GM21515 (cell line): ENCODE results near the gene PRTN3.

Experiments used
- ATAC-seq: cut with Tn5 transposase; IDR thresholded peaks from one replicate; pipeline ENCODE4 v1.9.1; 2021; ENCODE audit not compliant: unreplicated experiment

PRTN3 gene, protein sequence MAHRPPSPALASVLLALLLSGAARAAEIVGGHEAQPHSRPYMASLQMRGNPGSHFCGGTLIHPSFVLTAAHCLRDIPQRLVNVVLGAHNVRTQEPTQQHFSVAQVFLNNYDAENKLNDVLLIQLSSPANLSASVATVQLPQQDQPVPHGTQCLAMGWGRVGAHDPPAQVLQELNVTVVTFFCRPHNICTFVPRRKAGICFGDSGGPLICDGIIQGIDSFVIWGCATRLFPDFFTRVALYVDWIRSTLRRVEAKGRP

DNA sequence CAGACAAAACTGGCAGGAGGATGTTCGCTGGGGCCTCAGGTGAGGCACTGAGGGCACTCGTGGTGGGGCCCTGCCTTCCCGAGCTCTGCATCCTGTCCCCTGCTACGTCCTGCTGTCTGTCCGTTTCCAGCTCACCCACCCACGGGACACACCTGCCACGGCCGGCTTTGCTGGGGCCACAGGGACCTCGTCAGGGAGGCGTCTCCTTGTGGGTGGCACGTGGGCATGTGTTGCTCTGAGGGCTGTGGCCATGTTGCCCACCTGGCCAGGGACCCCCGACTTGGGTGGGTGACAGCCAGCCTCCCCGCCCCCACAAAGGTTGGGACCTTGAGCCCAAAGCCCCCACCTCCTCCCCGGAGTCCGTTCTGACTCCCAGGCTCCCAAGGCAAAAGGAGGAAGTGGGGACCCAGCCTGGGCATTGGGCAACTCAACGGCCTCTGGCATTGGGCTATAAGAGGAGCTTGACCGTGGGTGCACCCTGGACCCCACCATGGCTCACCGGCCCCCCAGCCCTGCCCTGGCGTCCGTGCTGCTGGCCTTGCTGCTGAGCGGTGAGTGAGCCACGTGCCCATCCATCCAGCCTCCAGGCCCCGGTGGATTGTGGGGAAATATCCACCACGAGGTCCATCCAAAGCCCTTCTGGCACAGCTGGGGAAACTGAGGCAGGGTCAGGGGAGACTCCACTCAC is at the start of gene PRTN3:
Gene PRTN3 (plus strand): TSS at position 481 of the 688 bp plus-strand sequence. CDS start 10 bp downstream, at position 491.
- no peak for ATAC-seq

DNA sequence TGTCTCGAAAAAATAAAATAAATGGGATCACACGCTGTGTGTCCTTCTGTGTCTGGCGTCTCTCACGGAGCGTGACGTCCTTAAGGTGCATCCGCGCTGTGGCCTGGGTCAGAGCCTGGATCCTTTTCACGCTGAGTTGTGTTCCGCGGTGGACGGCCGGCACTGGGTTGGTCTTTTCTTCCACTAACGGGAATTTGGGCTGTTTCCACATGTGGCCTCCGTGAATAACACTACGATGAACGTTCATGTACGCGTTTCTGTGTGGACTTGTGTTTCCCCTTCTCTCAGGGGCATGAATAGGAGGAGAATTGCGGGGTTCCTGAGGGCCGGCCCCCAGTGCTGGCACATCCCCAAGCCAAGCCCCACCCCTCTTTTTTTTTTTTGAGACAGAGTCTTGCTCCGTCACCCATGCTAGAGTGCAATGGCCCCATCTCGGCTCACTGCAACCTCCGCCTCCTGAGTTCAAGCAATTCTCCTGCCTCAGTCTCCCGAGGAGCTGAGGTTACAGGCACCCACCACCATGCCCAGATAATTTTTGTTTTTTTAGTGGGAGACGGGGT is 49.7 kb upstream of the PRTN3 start:
- ATAC-seq = no peak

DNA sequence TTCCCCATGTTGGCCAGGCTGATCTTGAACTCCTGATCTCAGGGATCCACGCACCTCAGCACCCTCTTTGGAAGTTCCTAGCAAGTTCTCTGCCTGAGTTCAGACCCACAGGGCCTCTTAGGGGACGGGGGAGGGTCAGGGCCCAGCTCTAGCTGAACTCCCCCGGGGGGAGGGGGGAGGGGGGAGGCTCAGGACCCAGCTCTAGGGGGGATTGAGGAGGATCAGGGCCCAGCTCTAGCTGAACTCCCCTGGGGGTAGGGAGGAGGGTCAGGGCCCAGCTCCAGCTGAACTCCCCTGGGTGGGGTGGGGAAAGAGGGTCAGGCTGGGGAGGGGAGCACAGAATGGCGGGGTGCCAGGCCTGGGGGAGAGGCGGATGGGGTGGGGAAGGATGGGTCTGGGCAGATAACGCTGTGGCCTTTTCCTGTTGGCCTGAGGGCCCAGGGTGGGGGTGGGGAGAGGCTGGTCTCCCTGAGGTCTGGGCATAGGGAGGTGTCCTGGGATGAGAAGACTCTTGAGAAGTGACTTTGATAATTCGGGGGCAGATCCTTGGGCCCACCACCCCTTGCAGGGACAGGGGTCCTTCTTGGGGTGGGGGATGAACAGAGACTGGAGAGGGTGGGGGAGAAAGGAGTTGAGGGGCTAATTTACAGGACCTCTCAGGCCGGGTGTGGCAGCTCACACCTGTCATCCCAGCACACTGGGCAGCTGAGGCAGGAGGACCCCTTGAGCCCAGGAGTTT is 49.1 kb upstream of the PRTN3 start:
- ATAC-seq = no peak

DNA sequence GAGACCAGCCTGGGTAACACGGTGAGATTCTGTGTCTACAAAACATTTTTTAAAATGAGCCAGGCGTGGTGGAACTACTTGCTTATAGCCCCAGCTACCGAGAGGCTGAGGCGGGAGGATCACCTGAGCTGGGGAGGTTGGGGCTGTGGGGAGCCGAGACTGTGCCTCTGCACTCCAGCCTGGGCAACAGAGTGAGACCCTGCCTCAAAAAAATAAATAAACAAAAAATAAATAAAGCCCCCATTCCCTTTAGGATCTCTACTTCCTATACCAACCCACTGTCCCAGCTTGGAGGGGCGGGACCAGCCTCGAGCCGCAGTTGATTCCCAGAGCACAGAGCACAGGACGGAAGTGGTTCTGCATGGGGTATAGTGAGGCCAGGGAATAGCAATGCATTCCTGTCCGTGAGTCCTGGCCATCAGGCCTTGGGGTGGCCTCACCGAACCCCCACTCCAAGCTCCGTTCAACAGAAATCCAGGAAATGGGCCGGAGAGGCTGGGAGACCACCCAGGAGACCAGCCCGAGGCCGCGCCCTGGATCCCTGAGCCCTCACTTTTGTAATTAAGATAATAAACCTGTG is 48.4 kb upstream of the PRTN3 start:
- ATAC-seq = no peak

DNA sequence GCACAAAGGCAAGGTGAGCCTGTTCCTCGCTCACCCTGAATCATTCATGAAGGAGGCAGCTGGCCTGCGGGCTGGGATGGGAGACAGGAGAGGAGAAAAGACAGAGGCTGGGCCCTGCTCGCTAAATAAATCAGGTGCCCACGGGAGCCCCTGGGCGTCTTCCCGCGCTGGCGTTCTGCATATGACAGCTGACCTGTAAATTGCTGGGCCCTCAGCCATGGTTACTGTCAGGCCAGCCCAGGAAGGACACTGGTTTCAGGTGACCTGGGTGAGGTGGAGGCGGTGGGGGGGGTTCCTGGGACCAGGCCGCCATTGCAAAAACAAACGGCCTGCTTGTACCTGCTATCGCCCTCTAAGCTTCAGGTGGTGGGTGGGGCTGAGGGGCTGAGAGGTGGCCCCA is 47.0 kb upstream of the PRTN3 start:
- ATAC-seq = no peak

DNA sequence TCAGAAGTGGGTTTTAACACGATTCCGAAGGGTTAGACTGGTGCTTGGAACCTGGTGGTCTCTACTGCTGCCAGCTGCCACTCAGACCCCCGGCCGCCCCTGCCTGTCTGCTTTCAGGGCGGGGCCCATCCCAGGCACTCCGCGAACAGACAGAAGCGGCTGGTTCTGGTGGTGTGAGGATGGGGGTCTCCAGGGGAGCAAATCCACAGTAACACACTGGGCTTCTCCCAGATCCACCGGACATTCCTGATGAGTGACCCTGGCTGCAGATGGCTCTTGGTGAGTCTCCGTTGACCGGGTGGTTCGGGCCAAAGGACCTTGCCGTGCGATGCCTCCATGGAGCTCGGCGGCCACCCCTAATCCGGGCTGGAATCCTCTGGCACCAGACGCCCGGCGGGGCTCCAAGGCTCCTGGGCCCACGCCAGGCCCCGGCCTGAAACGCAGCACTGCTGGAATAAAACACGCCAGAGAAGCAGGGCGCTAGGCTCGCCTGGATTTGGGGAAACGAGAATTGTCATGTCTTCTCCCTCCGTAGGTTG is 45.7 kb upstream of the PRTN3 start:
- no peak for ATAC-seq

DNA sequence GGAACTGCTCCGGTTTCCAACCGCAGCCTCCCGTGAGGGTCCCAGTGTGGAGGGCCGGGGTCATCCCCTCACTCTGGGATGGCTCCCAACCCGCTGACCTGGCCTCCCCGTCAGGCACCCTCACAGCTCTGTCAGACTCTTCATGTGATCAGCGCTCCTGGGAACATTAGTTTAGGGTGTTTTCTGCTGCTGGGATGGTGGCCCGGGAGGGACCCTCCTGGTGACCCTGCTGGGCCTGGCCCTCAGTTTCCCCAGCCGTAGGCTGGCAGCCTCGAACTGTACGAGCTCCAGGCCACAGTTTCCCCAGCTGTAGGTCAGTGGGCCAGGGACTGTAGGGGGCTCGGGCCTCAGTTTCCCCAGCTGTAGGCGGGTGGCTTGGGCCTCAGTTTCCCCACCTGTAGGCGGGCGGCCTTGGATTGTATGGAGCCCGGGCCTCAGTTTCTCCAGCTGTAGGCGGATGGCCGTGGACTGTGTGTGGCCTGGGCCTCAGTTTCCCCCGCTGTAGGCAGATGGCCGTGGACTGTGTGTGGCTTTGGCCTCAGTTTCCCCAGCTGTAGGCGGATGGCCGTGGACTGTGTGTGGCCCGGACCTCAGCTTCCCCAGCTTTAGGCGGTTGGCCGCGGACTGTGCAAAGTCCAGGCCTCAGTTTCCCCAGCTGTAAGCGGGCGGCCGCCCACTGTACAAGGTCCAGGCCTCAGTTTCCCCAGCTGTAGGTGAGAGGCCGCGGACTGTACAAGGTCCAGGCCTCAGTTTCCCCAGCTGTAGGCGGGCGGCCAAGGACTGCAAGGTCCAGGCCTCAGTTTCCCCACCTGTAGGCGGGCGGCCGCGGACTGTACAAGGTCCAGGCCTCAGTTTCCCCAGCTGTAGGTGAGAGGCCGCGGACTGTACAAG is 44.9 kb upstream of the PRTN3 start:
- no peak for ATAC-seq

DNA sequence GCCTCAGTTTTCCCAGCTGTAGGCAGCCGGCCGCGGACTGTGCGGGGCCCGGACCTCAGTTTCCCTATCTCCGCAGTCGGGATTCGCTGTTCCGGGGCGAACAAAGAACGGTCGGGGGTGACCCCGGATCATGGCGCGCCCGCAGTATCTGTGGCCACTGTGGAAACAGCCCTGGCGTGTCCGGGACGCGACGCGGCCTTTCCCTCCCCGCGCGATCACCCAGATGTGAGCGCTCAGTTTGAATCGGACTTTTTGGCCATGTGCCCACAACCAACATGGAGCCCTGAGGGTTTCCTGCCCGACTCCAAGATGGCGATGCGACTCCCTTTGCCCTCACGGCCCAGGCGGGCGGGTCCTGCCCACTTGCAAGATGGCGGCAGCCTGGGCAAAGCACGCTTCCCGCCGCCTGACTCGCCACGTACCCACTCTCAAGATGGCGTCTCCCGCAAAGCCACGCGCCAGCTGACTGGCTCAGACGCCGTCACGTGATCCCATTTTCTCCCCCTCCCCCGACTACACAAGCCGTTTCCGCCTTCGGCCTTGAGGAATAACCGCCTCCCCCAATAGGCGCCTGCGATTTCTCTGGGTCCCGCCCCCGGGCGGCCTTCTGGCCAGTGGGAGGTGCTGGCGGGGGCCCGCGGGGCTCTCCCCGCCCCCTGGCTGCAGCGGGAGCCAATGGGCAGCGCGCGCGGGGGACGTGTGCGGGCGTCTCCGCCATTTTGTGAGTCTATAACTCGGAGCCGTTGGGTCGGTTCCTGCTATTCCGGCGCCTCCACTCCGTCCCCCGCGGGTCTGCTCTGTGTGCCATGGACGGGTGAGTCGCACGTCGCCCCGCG is 43.9 kb upstream of the PRTN3 start, which contains the start of gene PTBP1:
Gene PTBP1 (plus strand): TSS at position 761 of the 836 bp plus-strand sequence. CDS start 46 bp downstream, at position 807.
- ATAC-seq = peak; percentile 73

DNA sequence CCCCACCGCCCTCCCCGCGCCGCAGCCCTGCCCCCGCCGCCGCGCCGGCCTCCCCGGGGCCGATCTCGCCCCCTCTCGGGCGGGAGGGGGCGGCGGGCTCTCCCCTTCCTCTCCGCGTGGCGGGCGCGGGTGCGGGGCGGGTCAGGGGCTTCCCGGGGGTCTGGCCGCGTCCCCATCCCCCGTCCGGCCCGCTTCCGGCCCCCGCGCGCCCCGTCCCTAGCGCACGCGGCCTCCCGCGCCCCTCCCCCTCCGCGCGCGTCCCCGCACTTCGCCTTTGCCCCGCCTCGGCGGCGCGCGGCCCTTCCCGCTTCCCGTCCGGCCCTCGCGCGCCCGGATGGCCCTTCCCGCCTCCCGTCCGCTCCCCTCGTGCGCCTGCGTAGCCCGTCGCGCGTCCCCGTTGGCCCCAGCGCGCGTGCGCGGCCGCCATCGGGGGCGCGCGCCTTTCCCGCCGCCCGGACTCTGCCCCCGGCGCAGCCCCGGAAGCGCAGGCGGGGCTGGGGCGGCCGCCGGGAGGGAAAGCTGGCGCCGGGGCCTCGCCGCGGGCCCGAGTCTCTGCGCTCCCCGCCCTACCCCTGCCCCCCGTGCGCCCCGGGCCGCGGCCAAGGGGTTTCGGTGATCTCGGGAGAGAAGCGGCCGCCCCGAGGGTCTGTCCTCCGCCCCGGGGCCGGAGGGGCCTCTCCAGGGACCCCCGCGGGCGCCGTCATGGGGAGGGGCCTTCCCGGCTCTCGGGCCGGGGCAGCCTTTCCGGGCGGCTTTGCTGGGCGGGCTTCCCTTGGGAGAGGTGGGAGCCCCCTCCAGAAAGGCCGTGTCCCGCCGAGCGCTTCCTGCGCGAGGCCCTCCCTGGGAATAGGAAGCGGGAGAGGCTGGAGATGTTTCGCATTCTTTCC is 43.0 kb upstream of the PRTN3 start:
- ATAC-seq = peak; percentile 40

DNA sequence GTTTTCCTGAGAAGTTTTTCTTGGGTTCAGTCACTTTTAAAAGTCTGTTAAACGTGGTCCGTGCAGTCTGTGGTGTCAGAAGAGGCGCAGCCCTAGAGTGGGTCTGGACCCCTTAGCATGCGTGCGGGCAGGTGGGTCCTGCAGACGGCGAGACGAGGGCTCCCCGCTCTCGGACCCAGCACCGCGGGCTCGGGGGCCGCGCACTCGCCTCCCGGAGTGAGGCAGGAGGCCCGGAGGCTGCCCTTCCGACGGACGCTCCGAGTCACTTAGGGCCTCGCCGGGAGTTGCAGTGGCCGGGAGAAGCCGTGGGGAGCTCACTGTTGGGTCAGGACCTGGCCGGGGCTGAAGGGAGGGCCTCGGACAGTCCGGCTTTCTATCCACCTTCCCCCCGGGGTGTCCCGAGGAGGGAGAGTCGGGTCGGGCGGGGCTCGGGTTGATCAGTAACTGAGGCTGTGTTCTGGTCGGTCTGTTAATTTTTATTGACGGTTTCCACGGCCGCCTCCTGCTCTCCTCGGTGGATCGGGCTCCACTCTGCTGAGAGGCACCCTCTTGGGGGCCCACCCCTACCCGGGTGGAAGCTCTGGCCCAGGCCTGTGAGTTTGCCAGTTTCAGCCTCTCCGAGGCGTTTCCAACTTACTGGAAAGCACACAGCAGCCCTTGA is 42.3 kb upstream of the PRTN3 start:
- no peak for ATAC-seq

DNA sequence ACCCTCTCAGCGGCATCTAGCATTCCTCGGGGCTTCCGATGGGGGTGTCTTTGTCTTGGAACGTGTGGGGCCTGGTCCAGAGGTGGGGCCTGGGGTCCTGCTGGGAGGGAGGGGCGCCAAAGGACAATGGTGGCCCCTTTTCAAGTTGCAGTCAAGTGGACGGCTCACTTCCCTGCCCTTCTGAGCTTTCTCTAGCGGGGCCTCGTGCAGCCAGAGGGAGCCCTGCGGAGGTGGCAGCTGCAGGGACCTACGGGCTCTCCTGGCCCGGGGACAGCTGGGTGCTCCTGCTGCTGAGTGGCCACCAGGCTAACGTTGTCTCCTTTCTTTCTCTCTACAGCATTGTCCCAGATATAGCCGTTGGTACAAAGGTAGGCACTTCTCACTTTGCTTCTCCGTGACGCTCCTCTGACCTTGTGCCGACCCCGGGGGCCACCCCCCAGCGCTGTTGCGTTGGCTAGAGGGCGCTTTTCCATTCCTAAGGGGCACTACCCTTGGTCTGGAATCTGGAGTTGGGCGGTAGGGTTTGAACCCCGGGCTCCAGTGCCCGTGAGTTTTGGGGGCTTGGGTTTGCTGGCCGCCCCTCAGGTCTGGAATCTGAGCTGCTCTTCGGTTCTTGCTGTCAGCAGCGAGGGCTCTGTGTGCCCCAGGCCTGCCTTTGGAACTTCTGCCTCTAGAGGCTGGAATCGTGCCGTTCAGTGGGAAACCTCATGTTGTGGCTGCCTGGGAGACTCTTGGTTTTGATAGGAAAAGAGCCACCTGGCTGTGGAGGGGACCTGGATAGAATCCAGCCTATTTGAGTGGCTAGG is 41.5 kb upstream of the PRTN3 start:
- no peak for ATAC-seq

DNA sequence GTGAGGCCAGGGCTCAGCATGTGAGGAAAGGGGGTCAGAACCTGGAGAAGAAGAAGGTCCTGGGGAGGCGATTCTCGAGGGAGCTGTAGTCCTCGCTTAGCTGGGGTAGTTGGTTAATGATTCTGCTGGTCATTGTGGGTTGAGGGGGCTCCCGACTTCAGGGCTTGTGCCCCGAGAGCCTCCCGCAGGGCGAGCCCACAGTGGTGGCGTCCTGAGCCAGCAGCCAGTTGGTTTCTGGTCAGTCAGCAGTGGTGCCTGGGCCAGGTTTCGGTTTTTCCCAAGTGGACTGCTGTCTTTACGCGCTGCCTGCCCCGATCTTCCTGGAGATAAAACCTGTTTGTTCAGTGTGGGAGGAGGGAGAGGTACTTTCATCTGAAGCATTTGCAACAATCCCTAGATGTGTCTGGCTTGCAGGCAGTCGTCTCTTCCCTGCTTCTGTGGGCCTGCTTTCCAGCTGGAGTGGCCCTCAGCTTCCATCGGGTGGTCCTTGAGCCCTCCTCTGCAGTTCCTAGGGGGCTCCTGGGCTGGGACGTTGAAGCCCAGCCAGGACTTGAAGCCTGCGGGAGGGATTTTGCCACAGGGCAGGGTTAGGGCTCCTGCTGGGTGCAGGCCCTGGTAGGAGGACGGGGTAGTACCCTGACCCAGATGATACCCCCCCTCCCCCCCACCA is 40.3 kb upstream of the PRTN3 start:
- no peak for ATAC-seq

DNA sequence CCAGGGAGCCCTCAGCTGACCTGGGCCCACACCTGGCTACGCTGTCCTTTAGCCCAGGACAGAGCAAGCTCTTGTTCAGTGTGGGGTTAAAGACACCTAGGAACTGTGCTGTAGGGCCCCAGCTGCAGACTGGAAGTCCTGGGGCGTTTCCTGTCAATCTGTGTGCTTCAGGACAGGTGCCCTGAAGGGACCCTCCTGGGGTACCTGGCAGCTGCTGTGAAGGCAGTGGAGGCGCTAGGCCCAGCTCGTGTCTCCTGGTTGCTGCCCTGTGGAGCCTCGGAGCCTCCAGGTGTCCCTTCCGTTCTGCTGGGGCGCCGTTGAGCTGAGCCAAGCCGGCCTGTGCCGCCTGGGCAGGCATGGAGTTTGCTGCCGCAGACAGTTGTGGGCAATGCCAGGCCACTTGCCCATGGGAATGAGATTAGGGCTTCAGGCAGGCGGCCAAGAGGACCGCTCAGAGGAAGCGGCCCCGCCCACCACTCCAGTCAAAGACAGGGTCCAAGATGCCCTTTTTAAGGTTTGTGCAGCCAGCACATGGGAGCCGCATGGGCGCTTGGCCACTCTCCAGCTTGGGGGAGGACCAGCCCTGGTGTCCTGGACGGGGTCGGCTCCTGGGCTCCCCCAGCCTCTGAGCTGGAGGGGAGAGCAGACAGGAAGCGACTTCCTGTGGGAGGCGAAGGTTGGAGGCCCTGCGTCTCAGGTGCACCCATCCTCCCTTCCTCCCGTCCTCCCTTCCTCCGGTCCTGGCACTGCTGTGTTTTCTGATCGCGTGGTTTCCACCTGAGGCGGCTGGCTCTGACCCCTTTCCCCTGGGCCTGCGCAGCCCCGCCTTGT is 39.6 kb upstream of the PRTN3 start:
- ATAC-seq = no peak

DNA sequence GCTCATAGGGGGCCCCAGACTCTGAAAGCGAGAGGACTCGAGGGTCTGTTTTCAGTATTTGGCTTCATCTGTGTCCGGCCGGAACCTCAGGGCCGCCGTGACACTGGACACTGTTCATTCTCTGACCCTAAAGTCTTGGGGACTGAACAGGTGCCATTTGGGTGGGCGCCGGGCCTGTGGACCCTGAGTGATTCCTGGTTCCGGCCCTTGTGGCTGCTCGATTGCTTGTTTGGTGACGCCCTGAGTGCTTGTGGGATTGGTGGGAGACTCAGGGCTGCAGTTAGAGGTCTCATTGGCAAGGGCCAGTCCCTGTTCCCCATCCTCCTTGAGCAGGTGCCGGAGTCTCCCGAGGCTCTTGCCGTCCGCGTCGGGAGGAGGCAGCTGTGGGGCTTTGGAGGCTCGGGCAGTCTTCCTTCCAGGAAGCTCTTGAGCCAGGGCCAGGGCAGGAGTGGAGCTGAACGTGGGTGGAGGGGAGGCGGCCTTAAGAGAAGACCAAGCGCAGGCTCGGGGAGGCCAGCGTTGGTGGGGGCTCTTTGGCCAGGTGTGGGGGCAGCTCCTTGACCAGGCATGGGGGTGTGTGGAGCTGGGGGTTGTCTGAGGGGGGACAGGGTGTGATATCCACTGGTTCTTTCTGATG is 38.8 kb upstream of the PRTN3 start:
- ATAC-seq = no peak
